Measurements from ENCODE around the gene MSANTD1. TPM values are rescaled to one million over a fixed set of nuclear protein-coding genes. Genes with fewer than 3 reads are reported as not detected.

MSANTD1 gene
- total and polyA plus RNA-seq, 10 of the 15 experiments (the other 5 are each of a cell fraction or from before 2014, with no cell fraction given), result 0.07 to 0.87 (median 0.22) TPM; not detected in 2

- no peaks in the 10 kb centered on the region for H3K36me3 ChIP-seq (ENCODE audit: control insufficient read depth in 2 of 2, insufficient read depth in 2 of 2, low read length in 1 of 2)
- H3K4me1 ChIP-seq (ENCODE audit: control insufficient read depth, insufficient read depth, low read length), result peaks cover 3% of the 10 kb centered on the region; the same call in 1 of the 2 replicates
- DNase-seq (ENCODE audit: low read depth, low spot score) (no peak), ATAC-seq (no peak), FAIRE-seq (no peak)
- BruUV-seq (replicated peaks), result no TSS peak
- intact Hi-C loops (cut with micrococcal nuclease; ENCODE audit: unreplicated experiment) (no loop called here), in situ Hi-C loops (cut with MboI) (no loop called here)
- TF ChIP-seq RCOR1 (conservative IDR thresholded peaks at IDR 0.05; ENCODE audit: low read depth, low read length), result no peak
- no peak for TF ChIP-seq TBL1XR1 (IDR thresholded peaks at IDR 0.05; ENCODE audit: low read depth, low read length)
- TF ChIP-seq REST (IDR thresholded peaks at IDR 0.05; ENCODE audit: low read depth, low read length), result no peak
- TF ChIP-seq FOS (IDR thresholded peaks at IDR 0.05; ENCODE audit: borderline replicate concordance, extremely low read depth, insufficient read length), result no peak
- TF ChIP-seq POLR2AphosphoS2 (IDR thresholded peaks at IDR 0.05; ENCODE audit: low read depth, low read length), result no peak
- TF ChIP-seq EGR1 (IDR thresholded peaks at IDR 0.05; ENCODE audit: borderline replicate concordance in 1 of 2, low read depth in 2 of 2, low read length in 2 of 2), result no peak
- no peaks in the 10 kb centered on the region for H3K9me3 ChIP-seq (replicated peaks; ENCODE audit: control insufficient read depth, insufficient read depth, low read length)
- H3K4me2 ChIP-seq (ENCODE audit: control insufficient read depth, insufficient read depth), result no peak overlapping the region
- H3K9ac ChIP-seq (ENCODE audit: control insufficient read depth, insufficient read depth, low read length), result no peak overlapping the region
- no peak overlapping the region for H2AFZ ChIP-seq (ENCODE audit: control insufficient read depth, low read depth, low read length)
- ChIA-PET POLR2A (no interaction called here), RAD21 (ENCODE audit: unreplicated experiment) (interaction anchor here (0.6 kb wide), 1 partner anchor 95 kb away, joined by 3 read pairs; no protein-coding TSS in a partner anchor), SMC1A (ENCODE audit: uncharacterized antibody, unreplicated experiment) (no interaction called here), CTCF (no interaction called here)
- H4K20me1 ChIP-seq (ENCODE audit: control insufficient read depth, insufficient read depth), result no peaks in the 10 kb centered on the region
- no peaks in the 10 kb centered on the region for H3K27me3 ChIP-seq (replicated peaks in 1 of 2; ENCODE audit: control insufficient read depth in 2 of 2, insufficient read depth in 2 of 2, low read length in 1 of 2)
- no peak overlapping the region for H3K27ac ChIP-seq (ENCODE audit: control insufficient read depth, insufficient read depth)
- no peak overlapping the region for H3K4me3 ChIP-seq
- no peaks in the 10 kb centered on the region for H3K79me2 ChIP-seq (ENCODE audit: control insufficient read depth, insufficient read depth, low read length)
- WGBS (ENCODE audit: insufficient coverage, insufficient replicate concordance, low lambda C conversion rate, missing lambda C conversion rate), result 86% methylated on average over 13 of the region's 13 CpGs
These were observed 4.8 kb downstream of the MSANTD1 start for GRCh38 chr4:3253808-3254207.
